Prostate gland (tissue), 2 donors: ENCODE data around the gene JADE3. TPM values are rescaled to one million over a fixed set of nuclear protein-coding genes. Genes with fewer than 3 reads are reported as not detected.

Experiments
- DNase-seq: peaks from one replicate; pipeline ENCODE4 v3.0.0-alpha.2; 2019; ENCODE audit warnings: low spot score
- H3K27ac ChIP-seq, 2 donors: fragments of 200-600 bp; sonication (generic); 2 replicates each; pipeline ENCODE4 v1.5.1; 2017 to 2019
- H3K27me3 ChIP-seq: fragments of 200-600 bp; sonication (generic); replicated peaks from 2 replicates; pipeline ENCODE4 v1.5.1; 2019; ENCODE audit not compliant: insufficient read depth
- H3K36me3 ChIP-seq, 2 donors: fragments of 200-600 bp; sonication (generic); 1 replicate in 1 of 2; 2 replicates in 1 of 2; pipeline versions ENCODE4 v1.5.1 to v1.8.1; 2017 to 2019
- H3K4me1 ChIP-seq: fragments of 200-600 bp; sonication (generic); replicated peaks from 2 replicates; pipeline ENCODE4 v1.5.1; 2019
- H3K4me3 ChIP-seq, 2 donors: fragments of 200-600 bp; sonication (generic); 2 replicates each; pipeline ENCODE4 v1.5.1; 2017 to 2019
- H3K9me3 ChIP-seq: fragments of 200-600 bp; sonication (generic); 2 replicates; pipeline ENCODE4 v1.5.1; 2017
- CTCF ChIP-seq, 4 experiments: fragments of 200-600 bp in 2 of 4; fragments of 450-650 bp in 2 of 4; sonication (generic) in 2 of 4; IDR thresholded peaks; 1 replicate in 3 of 4; 2 replicates in 1 of 4; pipeline ENCODE4 v1.5.1; 2016 to 2019; ENCODE audit warnings: antibody characterized with exemption in 4 of 4, mild to moderate bottlenecking in 2 of 4, moderate library complexity in 2 of 4
- POLR2A ChIP-seq: fragments of 450-650 bp; IDR thresholded peaks from one replicate; pipeline ENCODE4 v1.6.1; 2016; ENCODE audit warnings: antibody characterized with exemption, mild to moderate bottlenecking
- POLR2AphosphoS5 ChIP-seq: sonication (generic); formaldehyde crosslinking; IDR thresholded peaks from one replicate; pipeline ENCODE4 v1.6.1; 2017; ENCODE audit warnings: antibody characterized with exemption
- WGBS: methylation state at CpG from one replicate; pipeline ENCODE4 v1.1.5; 2018; 5-methylcytosine and 5-hydroxymethylcytosine counted together
- intact Hi-C: fragments of 100-400 bp; cut with DNase I; formaldehyde crosslinking; loops from one replicate; pipeline ENCODE4 v1.14.2; 2022
- total RNA-seq, 2 donors: library from RNA; depleted of rRNA; stranded (reverse); fragments of >200 nt; gene quantifications; one replicate each; pipeline ENCODE4 v1.1.0, GENCODE V29; 2016

The JADE3 gene
- total RNA-seq, 2 donors from 2014 or later, result 6.8 to 17.2 TPM

GRCh38 chrX:46922611-46923010, 10.4 kb downstream of the JADE3 start:
- no peak for TF ChIP-seq POLR2A
- TF ChIP-seq POLR2AphosphoS5, result no peak
- H3K9me3 ChIP-seq, result no peaks in the 10 kb centered on the region
- H3K4me1 ChIP-seq, result no peaks in the 10 kb centered on the region
- no peak for DNase-seq
- no peaks in the 10 kb centered on the region for H3K27me3 ChIP-seq
- H3K4me3 ChIP-seq, result no peak overlapping the region
- intact Hi-C loops, result no loop called here
- H3K36me3 ChIP-seq, result no peaks in the 10 kb centered on the region
- H3K27ac ChIP-seq, result no peak overlapping the region
- WGBS, result 86% methylated on average over 1 of the region's 1 CpG

GRCh38 chrX:46927718-46928117, 15.5 kb downstream of the JADE3 start:
- TF ChIP-seq CTCF (IDR thresholded peaks at IDR 0.05), result no peak
- no peak for TF ChIP-seq POLR2A
- TF ChIP-seq POLR2AphosphoS5, result no peak
- no peaks in the 10 kb centered on the region for H3K36me3 ChIP-seq
- DNase-seq, result no peak
- H3K4me3 ChIP-seq, result no peak overlapping the region
- H3K4me1 ChIP-seq, result no peaks in the 10 kb centered on the region
- no peaks in the 10 kb centered on the region for H3K9me3 ChIP-seq
- H3K27me3 ChIP-seq, result no peaks in the 10 kb centered on the region
- H3K27ac ChIP-seq, result no peak overlapping the region
- intact Hi-C loops, result no loop called here
- 100% methylated on average over 3 of the region's 3 CpGs for WGBS

- 74% methylated on average over 3 of the region's 3 CpGs for WGBS
- H3K36me3 ChIP-seq, result no peaks in the 10 kb centered on the region
These were observed 17.4 kb downstream of the JADE3 start for GRCh38 chrX:46929439-46930261.

GRCh38 chrX:46935295-46935694, 23.1 kb downstream of the JADE3 start:
- Histone ChIP-seq H3K4me3 (no peak overlapping the region), H3K27ac (no peak overlapping the region), H3K9me3 (no peaks in the 10 kb centered on the region), H3K4me1 (no peaks in the 10 kb centered on the region), H3K27me3 (no peaks in the 10 kb centered on the region), H3K36me3 (no peaks in the 10 kb centered on the region)
- intact Hi-C loops, result no loop called here
- TF ChIP-seq POLR2AphosphoS5 (no peak), POLR2A (no peak), CTCF (IDR thresholded peaks at IDR 0.05) (no peak)
- 98% methylated on average over 4 of the region's 4 CpGs for WGBS
- DNase-seq, result no peak

More at GRCh38 chrX:46929439-46930261, 17.4 kb downstream of the JADE3 start:
- Histone ChIP-seq H3K9me3 (no peaks in the 10 kb centered on the region), H3K27ac (no peak overlapping the region), H3K4me1 (no peaks in the 10 kb centered on the region), H3K27me3 (no peaks in the 10 kb centered on the region), H3K4me3 (no peak overlapping the region)
- no peak for DNase-seq
- TF ChIP-seq POLR2AphosphoS5 (no peak), POLR2A (no peak), CTCF (IDR thresholded peaks at IDR 0.05) (no peak)
- intact Hi-C loops, result no loop called here

GRCh38 chrX:46938589-46938988, 26.4 kb downstream of the JADE3 start:
- Histone ChIP-seq H3K36me3 (no peaks in the 10 kb centered on the region), H3K4me3 (no peak overlapping the region), H3K4me1 (no peaks in the 10 kb centered on the region), H3K27me3 (no peaks in the 10 kb centered on the region), H3K9me3 (no peaks in the 10 kb centered on the region), H3K27ac (no peak overlapping the region)
- no peak for DNase-seq
- intact Hi-C loops, result no loop called here
- 94% methylated on average over 7 of the region's 7 CpGs for WGBS
- TF ChIP-seq CTCF (IDR thresholded peaks at IDR 0.05), result no peak
- no peak for TF ChIP-seq POLR2A
- no peak for TF ChIP-seq POLR2AphosphoS5
